HPDE6-E6E7 (cell line): Measurements from ENCODE around the gene SCP2.

ENCODE experiments used
- DNase-seq: peaks from one replicate; pipeline ENCODE4 v3.0.0; 2011; ENCODE audit warnings: missing footprints; ENCODE audit errors: extremely low spot score

Gene SCP2

DNA sequence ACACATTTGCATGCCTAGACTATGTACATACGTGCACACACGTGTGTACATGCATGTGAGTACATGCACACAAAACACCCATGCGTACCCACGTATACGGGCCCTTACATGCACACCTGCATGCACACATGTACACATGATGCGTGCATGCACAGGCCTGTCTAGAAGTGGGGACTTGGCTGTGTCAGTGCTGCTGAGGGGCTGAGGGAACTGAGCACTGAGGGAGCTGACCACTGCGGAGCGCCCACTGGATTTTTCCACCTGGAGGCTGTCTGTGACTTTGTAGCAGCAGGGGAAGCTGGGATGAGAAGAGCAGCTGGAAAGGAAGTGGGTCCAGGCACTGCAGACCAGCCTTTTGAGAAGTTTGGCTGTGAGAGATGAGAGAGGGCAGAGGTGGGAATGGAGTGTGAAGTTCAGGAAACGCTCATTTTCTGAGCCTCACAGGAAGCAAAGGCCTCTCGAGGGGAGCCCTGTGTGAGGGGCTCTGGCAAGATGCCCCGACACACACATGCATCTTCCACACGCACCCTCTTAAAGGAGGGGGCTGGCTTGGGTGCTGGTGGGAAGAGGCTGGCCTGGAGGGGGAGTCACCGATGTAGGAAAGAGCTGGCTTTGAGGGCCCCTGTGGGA is 155.9 kb downstream of the SCP2 start:
- DNase-seq = no peak

- no peak for DNase-seq
Measured at GRCh38 chr1:53083636-53084588, 156.8 kb downstream of the SCP2 start.

GRCh38 chr1:53084589-53084971 is 157.5 kb downstream of the SCP2 start:
- no peak for DNase-seq

- DNase-seq = no peak
Measured at GRCh38 chr1:53085405-53085804, 158.3 kb downstream of the SCP2 start.

DNA sequence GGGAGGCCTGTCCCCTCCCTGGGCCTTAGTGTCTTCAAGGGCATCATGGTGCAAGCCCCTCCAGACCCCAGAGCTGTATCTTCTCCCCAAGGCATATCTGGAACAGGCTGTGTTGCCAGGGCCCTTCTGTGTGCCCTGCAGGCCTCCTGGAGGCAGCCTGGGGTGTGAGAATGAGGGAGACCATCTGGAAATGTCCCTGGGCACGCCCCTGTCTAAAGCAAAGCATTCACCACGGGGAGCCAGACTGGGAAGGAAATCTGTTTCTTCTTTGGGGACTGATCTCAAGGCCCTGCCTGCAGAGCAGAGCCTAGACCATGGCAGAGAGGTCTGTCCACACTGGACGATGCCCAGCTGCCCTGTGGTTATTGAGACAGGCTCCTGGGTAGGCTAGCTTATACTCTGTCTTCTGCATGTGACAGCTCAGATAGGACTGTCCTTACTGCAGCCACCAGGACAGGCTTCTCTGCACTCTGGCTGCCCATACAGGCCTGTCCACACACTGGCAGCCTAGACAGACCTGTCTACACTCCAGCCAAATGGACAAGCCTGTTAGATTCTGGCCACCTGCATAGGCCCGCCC is 159.5 kb downstream of the SCP2 start:
- DNase-seq = no peak

GRCh38 chr1:53087332-53088285 is 160.5 kb downstream of the SCP2 start:
- no peak for DNase-seq

DNA sequence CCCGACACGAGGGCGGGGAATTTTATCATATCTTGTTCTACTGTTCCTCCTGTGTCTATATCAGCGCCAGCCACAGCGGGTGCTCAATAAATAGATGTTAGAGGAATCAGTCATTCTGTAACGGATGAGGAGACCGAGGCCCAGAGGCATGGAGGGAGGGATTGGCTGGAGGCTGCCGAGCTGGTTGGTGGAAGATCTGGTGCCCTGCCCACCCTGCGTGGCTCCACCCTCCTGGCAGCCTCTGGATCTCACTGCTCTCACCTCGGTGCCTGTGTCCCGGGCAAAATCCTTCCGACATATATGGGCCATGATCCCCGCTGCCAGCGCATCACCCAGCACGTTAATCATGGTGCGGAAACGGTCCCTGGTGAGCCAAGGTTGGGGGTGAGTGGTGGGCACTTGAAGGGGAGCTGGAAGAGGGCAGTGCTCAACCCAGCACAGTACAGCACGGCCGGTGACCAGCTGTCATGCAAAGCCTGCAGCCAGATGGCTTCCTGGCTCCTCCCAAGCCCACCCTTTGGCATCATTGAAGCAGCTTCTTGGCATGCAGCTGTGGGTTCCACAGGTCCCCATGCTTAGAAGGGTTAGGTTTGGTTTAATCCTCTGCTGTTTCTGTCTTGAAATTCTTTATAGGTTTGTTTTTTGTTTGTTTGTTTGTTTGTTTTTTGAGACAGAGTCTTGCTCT is 161.7 kb downstream of the SCP2 start:
- no peak for DNase-seq

GRCh38 chr1:53089478-53090226 is 162.6 kb downstream of the SCP2 start:
- DNase-seq = no peak

GRCh38 chr1:53090227-53091147 is 163.4 kb downstream of the SCP2 start:
- DNase-seq = no peak

DNA sequence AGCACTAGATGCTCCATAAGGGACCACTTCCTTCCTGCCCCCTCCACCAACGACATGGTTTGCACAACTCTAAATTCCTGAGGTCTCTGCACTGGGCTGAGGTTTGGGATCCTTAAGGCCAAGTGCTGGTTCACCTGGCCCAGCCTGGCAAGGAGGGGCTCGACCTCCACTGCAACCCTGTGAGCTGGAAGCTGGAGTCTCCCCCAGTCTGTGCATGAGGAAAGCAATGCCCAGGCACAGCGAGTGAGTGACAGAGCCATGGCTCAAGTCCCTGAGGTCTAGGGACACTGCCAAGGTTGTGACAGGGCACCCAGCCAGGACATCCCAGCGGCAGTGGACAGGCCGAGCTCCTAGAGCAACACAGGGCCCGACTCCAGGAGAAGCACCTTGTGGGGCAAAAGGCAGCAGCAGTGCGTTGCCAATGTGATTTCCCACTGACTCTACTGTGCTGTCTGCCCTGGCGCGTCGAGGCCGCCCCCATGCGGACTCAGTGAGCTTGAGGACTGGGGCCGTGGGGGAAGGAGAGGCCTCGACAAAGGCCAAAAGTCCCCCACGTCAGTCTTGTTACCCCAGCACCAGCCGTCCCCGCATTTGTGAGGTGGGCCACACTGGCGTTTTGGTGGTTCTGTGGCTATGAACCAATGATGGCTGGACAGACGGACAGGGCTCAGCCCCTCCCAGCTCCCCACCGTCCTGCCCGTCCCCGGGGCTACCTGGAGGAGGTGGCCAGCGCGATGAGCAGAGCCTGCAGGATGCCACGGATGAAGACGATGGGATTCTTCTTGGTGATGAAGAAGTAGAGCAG is 165.0 kb downstream of the SCP2 start:
- no peak for DNase-seq

DNA sequence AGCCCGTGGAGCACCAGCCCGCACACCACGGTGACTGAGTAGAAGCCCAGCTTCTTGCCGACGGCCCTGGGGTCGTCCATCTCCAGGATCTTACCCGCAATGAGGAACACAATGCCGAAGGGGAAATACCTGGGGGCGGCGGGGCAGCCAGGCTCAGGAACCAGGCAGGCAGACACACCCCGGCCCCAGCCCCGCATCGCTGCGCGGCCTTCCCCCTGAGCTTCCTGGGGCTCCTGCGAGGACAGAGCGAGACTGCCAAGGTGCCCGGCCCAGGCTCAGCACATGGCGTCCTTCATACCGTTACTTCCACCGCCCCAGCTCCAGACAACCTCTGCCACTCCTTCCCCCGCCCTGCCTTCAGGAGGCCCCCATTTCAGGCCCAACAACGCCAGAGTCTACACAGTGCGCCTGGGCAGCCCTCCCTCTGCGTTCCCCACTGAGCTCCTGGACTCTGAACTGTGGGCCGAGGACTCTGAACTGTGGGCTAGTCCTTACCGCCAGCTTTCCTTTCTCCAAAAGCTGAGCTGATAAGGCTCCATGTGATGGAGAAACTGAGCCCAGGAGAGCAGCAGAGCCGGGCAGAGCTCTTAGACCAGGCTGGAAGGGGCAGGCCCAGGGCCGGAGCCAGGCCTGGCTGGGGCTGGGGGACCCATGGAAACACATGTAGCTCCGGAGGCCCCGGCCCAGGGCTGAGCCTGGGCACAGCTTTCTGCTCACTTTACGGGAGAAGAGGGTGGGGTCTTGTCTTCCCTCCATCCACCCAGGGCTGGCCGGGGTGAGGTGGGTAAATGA is 165.8 kb downstream of the SCP2 start:
- no peak for DNase-seq

DNA sequence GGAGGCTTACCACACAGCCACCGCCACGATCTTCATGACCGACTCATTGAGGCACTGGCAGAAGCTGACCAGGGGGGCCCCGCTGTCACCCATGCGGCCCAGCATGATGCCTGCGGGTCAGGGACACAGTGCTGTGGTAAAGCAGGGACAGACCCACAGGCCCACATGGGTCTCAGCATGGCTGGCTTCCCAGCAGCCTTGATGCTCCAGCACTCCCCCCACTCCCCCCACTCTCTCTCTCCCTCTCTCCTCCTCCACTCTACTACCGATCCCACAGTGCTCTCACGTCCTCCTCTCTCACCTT is 166.3 kb downstream of the SCP2 start:
- DNase-seq = no peak

DNA sequence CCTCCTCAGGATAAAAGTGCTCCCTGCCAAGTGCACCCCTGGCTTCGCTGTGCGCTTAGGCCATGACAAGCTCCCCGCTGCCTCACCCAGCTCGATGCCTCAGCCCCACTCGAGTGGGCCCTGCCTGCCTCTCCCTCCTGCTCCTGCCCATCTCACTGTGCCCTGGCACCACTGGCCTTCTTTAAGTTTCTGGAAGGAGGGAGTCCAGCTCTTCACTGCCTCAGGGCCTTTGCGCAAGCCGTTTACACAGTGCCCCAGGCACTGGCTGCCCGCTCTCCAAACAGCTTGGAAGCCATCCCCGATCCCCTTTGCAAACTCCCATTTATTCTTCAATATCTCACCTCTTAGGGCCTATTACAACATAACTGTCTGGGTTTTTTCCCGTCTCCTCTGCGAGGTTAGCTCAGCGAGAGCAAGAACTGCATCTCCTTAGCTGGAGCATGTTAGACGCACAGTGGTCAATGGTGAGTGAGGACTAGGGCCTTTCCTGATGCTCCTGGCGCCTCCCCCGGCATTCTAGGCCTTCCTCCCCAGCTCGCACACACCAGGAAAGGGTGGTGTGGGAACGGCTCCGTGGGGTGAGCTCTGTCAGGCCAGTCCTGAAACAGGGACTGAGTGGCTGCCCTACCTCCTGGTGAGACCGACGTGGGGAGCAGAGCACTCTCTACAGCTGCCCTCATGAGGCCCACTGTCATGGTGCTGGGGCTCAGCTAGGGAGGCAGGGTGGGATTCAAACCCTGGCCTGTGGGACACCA is 166.9 kb downstream of the SCP2 start:
- no peak for DNase-seq

- DNase-seq = no peak
Measured at GRCh38 chr1:53094533-53094919, 167.4 kb downstream of the SCP2 start.
